ENCODE data around the gene ELP2. TPM values are rescaled to one million over a fixed set of nuclear protein-coding genes. Genes with fewer than 3 reads are reported as not detected.
"Not testable (repeated sequence)": the region's sequence is repeated elsewhere in the genome, so short reads cannot be mapped to it uniquely, and the experiment has no call there.

The ELP2 gene
- total and polyA plus RNA-seq, 9 of the 15 experiments (the other 6 are each of a cell fraction or from before 2014, with no cell fraction given), result 76.8 to 192 (median 140) TPM

- H3K9me1 ChIP-seq (ENCODE audit: control insufficient read depth, insufficient read depth, low read length); CTCF ChIA-PET (ENCODE audit: low intra/inter-chr PET ratio); H4K20me1 ChIP-seq (replicated peaks; ENCODE audit: control insufficient read depth, insufficient read depth, low read length); H2AFZ ChIP-seq (ENCODE audit: low read depth, low read length); H3K27me3 ChIP-seq (ENCODE audit: control insufficient read depth in 2 of 2, insufficient read depth in 2 of 2, low read length in 2 of 2); in situ Hi-C loops (cut with MboI); H3K79me2 ChIP-seq (ENCODE audit: control insufficient read depth, insufficient read depth, low read length); POLR2A ChIA-PET; DNase-seq (ENCODE audit: extremely low read depth in 1 of 4, low spot score in 3 of 4); H3K27ac ChIP-seq (ENCODE audit: extremely low read depth, low read depth, low read length); H3K4me2 ChIP-seq (ENCODE audit: insufficient read depth, low read length); H3K9ac ChIP-seq (ENCODE audit: insufficient read depth in 1 of 2, low read depth in 2 of 2, low read length in 2 of 2); intact Hi-C loops (cut with micrococcal nuclease); H3K9me3 ChIP-seq (replicated peaks; ENCODE audit: control insufficient read depth, insufficient read depth, low read depth, low read length); BruUV-seq (replicated peaks); ATAC-seq; FAIRE-seq; H3K4me3 ChIP-seq: not testable (repeated sequence)
- 76% methylated on average over 2 of the region's 2 CpGs for WGBS (ENCODE audit: insufficient coverage, low coverage, missing lambda C conversion rate)
- TF ChIP-seq RBM25 (IDR thresholded peaks at IDR 0.05; ENCODE audit: low read depth, low read length, severe bottlenecking), result peak; percentile 40
- H3K4me1 ChIP-seq (replicated peaks in 1 of 2; ENCODE audit: control insufficient read depth in 2 of 2, insufficient read depth in 2 of 2, low read length in 2 of 2), result peaks cover 8 to 11% of the 10 kb centered on the region in 2 experiments; a peak in 3 of 5 replicates
- H3K36me3 ChIP-seq (ENCODE audit: control insufficient read depth, insufficient read depth, low read length), result peaks cover 17% of the 10 kb centered on the region
Measured at GRCh38 chr18:36207969-36208368, 78.3 kb downstream of the ELP2 start.

- H3K4me3 ChIP-seq, result no peak overlapping the region
- peaks cover 22% of the 10 kb centered on the region for H3K36me3 ChIP-seq (ENCODE audit: control insufficient read depth, insufficient read depth, low read length)
- no peak overlapping the region for H3K4me2 ChIP-seq (ENCODE audit: insufficient read depth, low read length)
- no TSS peak for BruUV-seq (replicated peaks)
- no peak overlapping the region for H3K27ac ChIP-seq (ENCODE audit: extremely low read depth, low read depth, low read length)
- WGBS (ENCODE audit: insufficient coverage, low coverage, missing lambda C conversion rate), result 66% methylated on average over 6 of the region's 6 CpGs
- DNase-seq (ENCODE audit: extremely low read depth in 1 of 4, low spot score in 3 of 4) (peak in 2 of 4 experiments; percentile 21 to 34), FAIRE-seq (peak; percentile 26), ATAC-seq (peak; percentile 44)
- H3K9me1 ChIP-seq (ENCODE audit: control insufficient read depth, insufficient read depth, low read length), result peaks cover 3% of the 10 kb centered on the region
- no peaks in the 10 kb centered on the region for H3K9me3 ChIP-seq (replicated peaks; ENCODE audit: control insufficient read depth, insufficient read depth, low read depth, low read length)
- in situ Hi-C loops (cut with MboI), result no loop called here
- no peak overlapping the region for H3K9ac ChIP-seq (ENCODE audit: insufficient read depth in 1 of 2, low read depth in 2 of 2, low read length in 2 of 2)
- no peaks in the 10 kb centered on the region for H3K79me2 ChIP-seq (ENCODE audit: control insufficient read depth, insufficient read depth, low read length)
- H3K4me1 ChIP-seq (replicated peaks in 1 of 2; ENCODE audit: control insufficient read depth in 2 of 2, insufficient read depth in 2 of 2, low read length in 2 of 2), result peaks cover 8 to 14% of the 10 kb centered on the region in 2 experiments; a peak in 3 of 5 replicates
- TF ChIP-seq BRD9 (IDR thresholded peaks at IDR 0.05; ENCODE audit: low read depth, partially characterized antibody), result no peak
- TF ChIP-seq ZNF232 (CRISPR knock-in tag; IDR thresholded peaks at IDR 0.05), result no peak
- no peak for TF ChIP-seq BACH1 (tag; IDR thresholded peaks at IDR 0.05)
- no peak for TF ChIP-seq MYBL2 (IDR thresholded peaks at IDR 0.05; ENCODE audit: low read depth)
- TF ChIP-seq MYBL2 (CRISPR knock-in tag; IDR thresholded peaks at IDR 0.05; ENCODE audit: borderline replicate concordance), result no peak
- TF ChIP-seq ZNF12 (CRISPR knock-in tag; IDR thresholded peaks at IDR 0.05), result no peak
- no peak for TF ChIP-seq FIP1L1 (IDR thresholded peaks at IDR 0.05; ENCODE audit: low read depth, low read length, poor library complexity, severe bottlenecking)
- TF ChIP-seq ZBTB7A (IDR thresholded peaks at IDR 0.05; ENCODE audit: borderline replicate concordance, control insufficient read depth, low read depth, low read length), result no peak
- intact Hi-C loops (cut with micrococcal nuclease), result no loop called here
- no peaks in the 10 kb centered on the region for H3K27me3 ChIP-seq (ENCODE audit: control insufficient read depth in 2 of 2, insufficient read depth in 2 of 2, low read length in 2 of 2)
- H2AFZ ChIP-seq (ENCODE audit: low read depth, low read length), result no peak overlapping the region
- ChIA-PET CTCF (ENCODE audit: low intra/inter-chr PET ratio) (no interaction called here), POLR2A (interaction anchor here (0.6 to 1.2 kb wide), 7 partner anchors 9 to 587 kb away, joined by 3 to 5 read pairs (median 3); no protein-coding TSS in a partner anchor)
- H4K20me1 ChIP-seq (replicated peaks; ENCODE audit: control insufficient read depth, insufficient read depth, low read length), result no peaks in the 10 kb centered on the region
Measured at GRCh38 chr18:36211612-36212065, 81.9 kb downstream of the ELP2 start.

All from K562 (cell line).